GM21423 (cell line): ENCODE measurements around the gene SASH1.
A peak's percentile ranks its signal among the peaks of the same experiment; 100 is the strongest.
"Not testable (repeated sequence)": the region's sequence is repeated elsewhere in the genome, so short reads cannot be mapped to it uniquely, and the experiment has no call there.

ENCODE experiments used
- ATAC-seq: cut with Tn5 transposase; IDR thresholded peaks from one replicate; pipeline ENCODE4 v1.9.1; 2021; ENCODE audit warnings: mild to moderate bottlenecking, moderate library complexity; ENCODE audit not compliant: unreplicated experiment

The SASH1 gene

GRCh38 chr6:148572676-148573335 is 230.2 kb downstream of the SASH1 start:
- ATAC-seq = no peak

GRCh38 chr6:148573922-148574321 is 231.3 kb downstream of the SASH1 start:
- no peak for ATAC-seq

GRCh38 chr6:148577687-148578488 is 235.2 kb downstream of the SASH1 start:
- ATAC-seq = peak; percentile 98

- ATAC-seq = peak; percentile 14
These were observed 235.8 kb downstream of the SASH1 start for GRCh38 chr6:148578489-148578814.

- ATAC-seq = no peak
These were observed 236.4 kb downstream of the SASH1 start for GRCh38 chr6:148578837-148579565.

- no peak for ATAC-seq
These were observed 237.8 kb downstream of the SASH1 start for GRCh38 chr6:148580442-148580841.

- no peak for ATAC-seq
These were observed 241.0 kb downstream of the SASH1 start for GRCh38 chr6:148583631-148584030.

GRCh38 chr6:148585641-148586040 is 243.0 kb downstream of the SASH1 start:
- ATAC-seq = not testable (repeated sequence)

- ATAC-seq = no peak
These were observed 248.2 kb downstream of the SASH1 start for GRCh38 chr6:148590883-148591282.

- ATAC-seq = no peak
These were observed 249.0 kb downstream of the SASH1 start for GRCh38 chr6:148591656-148592055.

GRCh38 chr6:148593130-148593812 is 250.6 kb downstream of the SASH1 start:
- no peak for ATAC-seq

GRCh38 chr6:148593813-148594170 is 251.2 kb downstream of the SASH1 start:
- ATAC-seq = no peak

- ATAC-seq = no peak
These were observed 252.9 kb downstream of the SASH1 start for GRCh38 chr6:148595550-148595949.

- no peak for ATAC-seq
These were observed 254.3 kb downstream of the SASH1 start for GRCh38 chr6:148596891-148597455.

- ATAC-seq = no peak
These were observed 256.1 kb downstream of the SASH1 start for GRCh38 chr6:148598724-148599123.

- ATAC-seq = no peak
These were observed 257.4 kb downstream of the SASH1 start for GRCh38 chr6:148599967-148600426.
